Aorta (tissue), 5 donors: Measurements from ENCODE around the gene CCDC7. TPM values are rescaled to one million over a fixed set of nuclear protein-coding genes. Genes with fewer than 3 reads are reported as not detected.
"Not testable (repeated sequence)": the region's sequence is repeated elsewhere in the genome, so short reads cannot be mapped to it uniquely, and the experiment has no call there.

ENCODE experiments used
- ATAC-seq: fragments of 200-7000 bp; cut with Tn5 transposase; one replicate; pipeline ENCODE4 v1.9.1; 2022; ENCODE audit warnings: moderate library complexity; ENCODE audit not compliant: low FRiP score
- DNase-seq, 2 donors: peaks; one replicate each; pipeline ENCODE4 v3.0.0-alpha.2; 2020
- H3K27ac ChIP-seq, 2 donors: one replicate each; pipeline ENCODE4 v1.5.1; 2013; ENCODE audit warnings: low read length in 2 of 2, mild to moderate bottlenecking in 2 of 2, moderate library complexity in 2 of 2, control low read depth in 1 of 2, inconsistent platforms in 1 of 2, low read depth in 1 of 2
- H3K27me3 ChIP-seq, 2 donors: one replicate each; pipeline ENCODE4 v1.6.1; 2013; ENCODE audit warnings: control low read depth in 1 of 2, low read length in 1 of 2, mild to moderate bottlenecking in 1 of 2, moderate library complexity in 1 of 2; ENCODE audit not compliant: insufficient read depth in 2 of 2, control insufficient read depth in 1 of 2
- H3K36me3 ChIP-seq, 2 donors: one replicate each; pipeline ENCODE4 v1.6.1; 2013; ENCODE audit warnings: control low read depth in 1 of 2, low read length in 1 of 2, mild to moderate bottlenecking in 1 of 2; ENCODE audit not compliant: insufficient read depth in 2 of 2, control insufficient read depth in 1 of 2
- H3K4me1 ChIP-seq, 2 donors: one replicate each; pipeline ENCODE4 v1.6.1; 2013; ENCODE audit warnings: low read length in 2 of 2, control low read depth in 1 of 2, mild to moderate bottlenecking in 1 of 2, moderate library complexity in 1 of 2; ENCODE audit not compliant: insufficient read depth in 2 of 2, control insufficient read depth in 1 of 2
- H3K4me3 ChIP-seq, 2 donors: one replicate each; pipeline ENCODE4 v1.5.1; 2013; ENCODE audit warnings: low read length in 2 of 2, control low read depth in 1 of 2, mild to moderate bottlenecking in 1 of 2
- H3K9me3 ChIP-seq: one replicate; pipeline ENCODE4 v1.6.1; 2013; ENCODE audit warnings: mild to moderate bottlenecking, low read length; ENCODE audit not compliant: control insufficient read depth
- WGBS, 2 donors: extraction: QIAGEN DNeasy Blood & Tissue Kit; methylation state at CpG; one replicate each; pipeline ENCODE4 v1.1.7; 2013; 5-methylcytosine and 5-hydroxymethylcytosine counted together
- intact Hi-C, 2 donors: fragments of 100-400 bp; cut with DNase I; formaldehyde crosslinking; loops; one replicate each; pipeline versions ENCODE4 v1.14.2 to v1.15.0; 2022
- polyA plus RNA-seq, 2 donors: library from polyadenylated mRNA; stranded (reverse); fragments of 200-250 nt; gene quantifications; one replicate each; pipeline ENCODE4 v1.2.3, GENCODE V29; 2013
- total RNA-seq, 2 donors: library from RNA; stranded (reverse); fragmentation: NEBNext Ultra II Directional; extraction: Animal tissue kit (Norgen Biotek cat#: 25700); gene quantifications; one replicate each; pipeline ENCODE4 v1.2.1, GENCODE V29; 2021
- donor health status: healthy with polysubstance abuse.
- donor health status: Bipolar disorder and iron deficiency.
- donor health status: DM: no; HTN: no; CAD: no.
- donor health status: DM: no; HTN: no; CAD: no.
- donor health status: DM: yes; HTN: yes; CAD: no.

Gene CCDC7
- total and polyA plus RNA-seq, 4 donors = 0.25 to 47.2 (median 24.2) TPM

- intact Hi-C loops = no loop called here
- no peaks in the 10 kb centered on the region for H3K27me3 ChIP-seq
- no peaks in the 10 kb centered on the region for H3K4me1 ChIP-seq
- H3K9me3 ChIP-seq = no peaks in the 10 kb centered on the region
- no peak overlapping the region for H3K4me3 ChIP-seq
- no peak overlapping the region for H3K27ac ChIP-seq
- H3K36me3 ChIP-seq = no peaks in the 10 kb centered on the region
- DNase-seq (no peak), ATAC-seq (no peak)
Measured at GRCh38 chr10:32577448-32577847, 131.5 kb downstream of the CCDC7 start.

DNA sequence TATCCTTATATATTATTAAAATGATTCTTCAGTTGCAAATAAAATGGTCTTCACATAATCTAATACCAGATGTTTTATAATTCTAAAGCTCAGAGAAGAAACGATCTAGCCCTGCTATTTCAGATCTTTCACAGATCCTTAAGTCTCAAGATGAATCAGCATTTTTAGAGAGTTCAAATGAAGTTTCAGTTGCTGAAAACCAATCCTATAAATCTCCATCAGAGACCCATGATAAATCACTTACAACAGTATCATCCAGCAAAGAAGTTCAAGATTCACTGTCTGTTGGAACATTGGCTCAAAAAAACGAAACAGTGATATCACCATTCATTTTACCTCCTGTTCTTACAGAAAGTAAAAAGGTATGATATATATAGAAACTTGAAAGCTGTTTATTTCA, 137.0 kb downstream of the CCDC7 start:
- ATAC-seq (no peak), DNase-seq (no peak)
- Histone ChIP-seq H3K36me3 (no peaks in the 10 kb centered on the region), H3K27me3 (no peaks in the 10 kb centered on the region), H3K9me3 (no peaks in the 10 kb centered on the region), H3K4me1 (no peaks in the 10 kb centered on the region), H3K4me3 (no peak overlapping the region), H3K27ac (no peak overlapping the region)
- 60 to 70% methylated on average over 2 of the region's 2 CpGs for WGBS, 2 donors
- intact Hi-C loops = no loop called here

- H3K27me3 ChIP-seq, H3K4me1 ChIP-seq, H3K36me3 ChIP-seq, H3K27ac ChIP-seq, H3K9me3 ChIP-seq, intact Hi-C loops, DNase-seq, ATAC-seq, H3K4me3 ChIP-seq: not testable (repeated sequence)
- 75 to 80% methylated on average over 5 of the region's 5 CpGs for WGBS, 2 donors
Measured at GRCh38 chr10:32598022-32598421, 152.1 kb downstream of the CCDC7 start.

DNA sequence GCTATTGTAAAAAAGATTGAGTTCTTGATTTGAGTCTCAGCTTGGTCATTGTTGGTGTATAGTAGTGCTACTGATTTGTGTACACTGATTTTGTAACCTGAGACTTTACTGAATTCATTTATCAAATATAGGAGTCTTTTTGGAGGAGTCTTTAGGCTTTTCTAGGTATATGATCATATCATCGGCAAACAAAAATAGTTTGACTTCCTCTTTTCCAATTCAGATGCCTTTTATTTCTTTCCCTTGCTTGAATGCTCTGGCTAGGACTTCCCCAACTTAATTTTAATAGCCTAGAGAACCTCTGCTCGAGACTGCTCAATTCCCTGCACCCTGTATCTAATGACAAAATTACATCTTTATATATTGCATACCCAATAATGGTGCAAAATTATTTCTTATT, 154.4 kb downstream of the CCDC7 start:
- Histone ChIP-seq H3K36me3 (no peaks in the 10 kb centered on the region), H3K4me1 (no peaks in the 10 kb centered on the region), H3K27me3 (no peaks in the 10 kb centered on the region), H3K27ac (no peak overlapping the region), H3K9me3 (no peaks in the 10 kb centered on the region), H3K4me3 (no peak overlapping the region)
- WGBS, 2 donors = 77 to 78% methylated on average over 2 of the region's 2 CpGs
- ATAC-seq (no peak), DNase-seq (no peak)
- intact Hi-C loops = no loop called here

DNA sequence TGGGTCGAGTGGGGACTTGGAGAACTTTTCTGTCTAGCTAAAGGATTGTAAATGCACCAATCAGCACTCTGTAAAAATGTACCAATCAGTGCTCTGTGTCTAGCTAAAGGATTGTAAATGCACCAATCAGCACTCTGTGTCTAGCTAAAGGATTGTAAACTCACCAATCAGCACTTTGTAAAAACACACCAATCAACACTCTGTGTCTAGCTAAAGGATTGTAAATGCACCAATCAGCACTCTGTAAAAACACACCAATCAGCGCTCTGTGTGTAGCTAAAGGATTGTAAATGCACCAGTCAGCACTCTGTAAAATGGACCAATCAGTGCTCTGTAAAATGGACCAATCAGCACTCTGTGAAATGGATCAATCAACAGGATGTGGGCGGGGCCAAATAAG, 155.6 kb downstream of the CCDC7 start:
- DNase-seq, H3K27me3 ChIP-seq, H3K9me3 ChIP-seq, H3K36me3 ChIP-seq, intact Hi-C loops, H3K4me3 ChIP-seq, H3K4me1 ChIP-seq, ATAC-seq, H3K27ac ChIP-seq: not testable (repeated sequence)
- 79 to 85% methylated on average over 3 of the region's 3 CpGs for WGBS, 2 donors

DNA sequence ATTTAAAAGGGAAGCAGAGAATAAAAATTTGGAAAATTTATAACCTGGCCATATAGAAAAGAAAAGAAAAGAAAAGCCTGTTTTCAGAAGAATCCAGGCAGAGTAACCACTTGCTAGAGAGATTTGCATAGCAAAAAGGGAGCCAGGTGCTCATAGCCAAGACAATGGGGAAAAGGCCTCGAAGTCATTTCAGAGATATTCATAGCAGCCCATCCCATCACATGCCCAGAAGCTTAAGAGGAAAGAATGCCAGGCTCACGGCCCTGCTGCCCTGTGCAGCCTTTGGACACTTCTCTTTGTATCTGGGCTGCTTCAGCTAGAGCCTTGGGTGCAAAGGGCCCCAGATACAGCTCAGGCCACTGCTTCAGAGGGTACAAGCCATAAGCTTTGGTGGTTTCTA, 159.8 kb downstream of the CCDC7 start:
- no peaks in the 10 kb centered on the region for H3K27me3 ChIP-seq
- H3K27ac ChIP-seq = no peak overlapping the region
- ATAC-seq (no peak), DNase-seq (no peak)
- WGBS, 2 donors = 86 to 91% methylated on average over 2 of the region's 2 CpGs
- H3K9me3 ChIP-seq = peaks cover 1% of the 10 kb centered on the region
- H3K4me1 ChIP-seq = no peaks in the 10 kb centered on the region
- peaks cover 0 to 3% of the 10 kb centered on the region in 2 donors for H3K36me3 ChIP-seq
- intact Hi-C loops = no loop called here
- H3K4me3 ChIP-seq = no peak overlapping the region

DNA sequence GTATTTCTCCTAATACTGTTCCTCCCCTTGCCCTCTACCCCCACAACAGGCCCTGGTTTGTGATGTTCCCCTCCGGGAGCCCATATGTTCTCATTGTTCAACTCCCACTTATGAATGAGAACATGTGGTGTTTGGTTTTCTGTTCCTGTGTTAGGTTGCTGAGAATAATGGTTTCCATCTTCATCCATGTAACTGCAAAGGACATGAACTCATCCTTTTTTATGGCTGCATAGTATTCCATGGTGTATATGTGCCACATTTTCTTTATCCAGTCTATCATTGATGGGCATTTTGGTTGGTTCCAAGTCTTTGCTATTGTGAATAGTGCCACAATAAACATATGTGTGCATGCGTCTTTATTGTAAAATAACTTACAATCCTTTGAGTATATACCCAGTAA, 164.6 kb downstream of the CCDC7 start:
- H3K27ac ChIP-seq, H3K36me3 ChIP-seq, H3K27me3 ChIP-seq, DNase-seq, intact Hi-C loops, H3K9me3 ChIP-seq, ATAC-seq, H3K4me1 ChIP-seq, H3K4me3 ChIP-seq: not testable (repeated sequence)
- 96 to 100% methylated on average over 2 of the region's 2 CpGs for WGBS, 2 donors

DNA sequence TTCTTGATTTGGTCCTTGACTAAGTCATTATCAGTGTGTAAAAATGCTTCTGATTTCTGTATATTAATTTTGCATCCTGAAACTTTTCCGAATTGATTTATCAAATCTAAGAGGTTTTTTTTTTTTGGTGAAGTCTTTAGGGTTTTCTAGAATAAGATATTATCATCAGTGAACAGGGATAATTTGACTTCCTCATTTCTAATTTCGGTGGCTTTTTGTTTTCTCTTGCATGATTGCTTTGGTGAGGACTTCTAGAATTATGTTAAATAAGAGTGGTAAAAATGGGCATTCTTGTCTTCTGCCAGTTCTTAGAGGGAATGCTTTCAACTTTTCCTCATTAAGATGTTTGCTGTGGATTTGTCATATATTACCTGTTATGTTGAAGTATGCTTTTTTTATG, 170.5 kb downstream of the CCDC7 start:
- intact Hi-C loops = no loop called here
- Histone ChIP-seq H3K27me3 (no peaks in the 10 kb centered on the region), H3K4me1 (no peaks in the 10 kb centered on the region), H3K9me3 (no peaks in the 10 kb centered on the region), H3K27ac (no peak overlapping the region), H3K4me3 (no peak overlapping the region), H3K36me3 (no peaks in the 10 kb centered on the region)
- 90 to 91% methylated on average over 2 of the region's 2 CpGs for WGBS, 2 donors
- ATAC-seq (no peak), DNase-seq (no peak)

- Histone ChIP-seq H3K4me3 (no peak overlapping the region), H3K9me3 (no peaks in the 10 kb centered on the region), H3K27ac (no peak overlapping the region), H3K27me3 (no peaks in the 10 kb centered on the region), H3K4me1 (no peaks in the 10 kb centered on the region), H3K36me3 (no peaks in the 10 kb centered on the region)
- intact Hi-C loops = no loop called here
- no peak for ATAC-seq
- no peak for DNase-seq
Measured at GRCh38 chr10:32618482-32618881, 172.5 kb downstream of the CCDC7 start.
